Measurements from ENCODE around the gene CDK4. TPM values are rescaled to one million over a fixed set of nuclear protein-coding genes. Genes with fewer than 3 reads are reported as not detected.
A peak's percentile ranks its signal among the peaks of the same experiment; 100 is the strongest.

Gene CDK4
- total RNA-seq, 1 donor from 2014 or later: 257 TPM

- Histone ChIP-seq H3K4me3 (ENCODE audit: low read depth, low read length) (no peak overlapping the region), H3K27me3 (ENCODE audit: control insufficient read depth, insufficient read depth, low read length) (peaks cover 77% of the 10 kb centered on the region), H3K36me3 (ENCODE audit: control insufficient read depth, insufficient read depth, low read length) (no peaks in the 10 kb centered on the region)
- no peak for DNase-seq (ENCODE audit: low read depth)
- TF ChIP-seq, protein P1, sequence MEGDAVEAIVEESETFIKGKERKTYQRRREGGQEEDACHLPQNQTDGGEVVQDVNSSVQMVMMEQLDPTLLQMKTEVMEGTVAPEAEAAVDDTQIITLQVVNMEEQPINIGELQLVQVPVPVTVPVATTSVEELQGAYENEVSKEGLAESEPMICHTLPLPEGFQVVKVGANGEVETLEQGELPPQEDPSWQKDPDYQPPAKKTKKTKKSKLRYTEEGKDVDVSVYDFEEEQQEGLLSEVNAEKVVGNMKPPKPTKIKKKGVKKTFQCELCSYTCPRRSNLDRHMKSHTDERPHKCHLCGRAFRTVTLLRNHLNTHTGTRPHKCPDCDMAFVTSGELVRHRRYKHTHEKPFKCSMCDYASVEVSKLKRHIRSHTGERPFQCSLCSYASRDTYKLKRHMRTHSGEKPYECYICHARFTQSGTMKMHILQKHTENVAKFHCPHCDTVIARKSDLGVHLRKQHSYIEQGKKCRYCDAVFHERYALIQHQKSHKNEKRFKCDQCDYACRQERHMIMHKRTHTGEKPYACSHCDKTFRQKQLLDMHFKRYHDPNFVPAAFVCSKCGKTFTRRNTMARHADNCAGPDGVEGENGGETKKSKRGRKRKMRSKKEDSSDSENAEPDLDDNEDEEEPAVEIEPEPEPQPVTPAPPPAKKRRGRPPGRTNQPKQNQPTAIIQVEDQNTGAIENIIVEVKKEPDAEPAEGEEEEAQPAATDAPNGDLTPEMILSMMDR (IDR thresholded peaks at IDR 0.05; ENCODE audit: insufficient read depth, low read length, poor library complexity, severe bottlenecking): no peak
Measured at GRCh38 chr12:57730336-57731067, 21.6 kb downstream of the CDK4 start.

DNA sequence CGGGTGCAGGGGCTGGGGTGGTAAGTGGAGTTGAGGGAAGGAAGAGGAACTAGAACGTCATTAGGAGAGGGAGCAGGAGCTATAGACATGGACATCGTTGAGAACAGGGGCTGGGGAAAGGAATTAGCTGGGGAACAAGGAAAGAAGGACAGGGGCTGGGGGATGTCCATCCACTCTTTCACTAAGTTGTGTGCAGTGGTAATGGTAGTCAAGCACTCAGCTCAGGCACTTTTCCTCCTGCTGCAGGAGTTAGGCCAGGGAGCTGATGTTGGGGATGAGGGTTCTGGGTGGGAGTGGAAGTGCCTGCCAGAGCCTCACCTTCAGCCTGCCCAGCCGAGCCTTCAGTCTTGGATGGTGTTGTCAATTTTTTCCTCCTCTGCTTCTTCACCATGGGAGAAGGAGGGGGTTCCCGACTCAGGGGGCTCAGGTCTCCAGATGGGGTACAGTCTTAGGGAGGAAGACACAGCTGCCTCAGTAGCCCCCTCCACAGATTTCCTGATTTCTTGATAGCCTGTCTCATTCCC is 22.7 kb downstream of the CDK4 start:
- Histone ChIP-seq H3K4me3 (ENCODE audit: low read depth, low read length) (no peak overlapping the region), H3K27me3 (ENCODE audit: control insufficient read depth, insufficient read depth, low read length) (peaks cover 70% of the 10 kb centered on the region), H3K36me3 (ENCODE audit: control insufficient read depth, insufficient read depth, low read length) (no peaks in the 10 kb centered on the region)
- no peak for DNase-seq (ENCODE audit: low read depth)
- TF ChIP-seq, protein P1 (IDR thresholded peaks at IDR 0.05; ENCODE audit: insufficient read depth, low read length, poor library complexity, severe bottlenecking): no peak

- no peaks in the 10 kb centered on the region for H3K36me3 ChIP-seq (ENCODE audit: control insufficient read depth, insufficient read depth, low read length)
- no peak for DNase-seq (ENCODE audit: low read depth)
- H3K4me3 ChIP-seq (ENCODE audit: low read depth, low read length): no peak overlapping the region
- TF ChIP-seq, protein P1 (IDR thresholded peaks at IDR 0.05; ENCODE audit: insufficient read depth, low read length, poor library complexity, severe bottlenecking): no peak
- H3K27me3 ChIP-seq (ENCODE audit: control insufficient read depth, insufficient read depth, low read length): peaks cover 60% of the 10 kb centered on the region
Measured at GRCh38 chr12:57727758-57728395, 24.2 kb downstream of the CDK4 start.

DNA sequence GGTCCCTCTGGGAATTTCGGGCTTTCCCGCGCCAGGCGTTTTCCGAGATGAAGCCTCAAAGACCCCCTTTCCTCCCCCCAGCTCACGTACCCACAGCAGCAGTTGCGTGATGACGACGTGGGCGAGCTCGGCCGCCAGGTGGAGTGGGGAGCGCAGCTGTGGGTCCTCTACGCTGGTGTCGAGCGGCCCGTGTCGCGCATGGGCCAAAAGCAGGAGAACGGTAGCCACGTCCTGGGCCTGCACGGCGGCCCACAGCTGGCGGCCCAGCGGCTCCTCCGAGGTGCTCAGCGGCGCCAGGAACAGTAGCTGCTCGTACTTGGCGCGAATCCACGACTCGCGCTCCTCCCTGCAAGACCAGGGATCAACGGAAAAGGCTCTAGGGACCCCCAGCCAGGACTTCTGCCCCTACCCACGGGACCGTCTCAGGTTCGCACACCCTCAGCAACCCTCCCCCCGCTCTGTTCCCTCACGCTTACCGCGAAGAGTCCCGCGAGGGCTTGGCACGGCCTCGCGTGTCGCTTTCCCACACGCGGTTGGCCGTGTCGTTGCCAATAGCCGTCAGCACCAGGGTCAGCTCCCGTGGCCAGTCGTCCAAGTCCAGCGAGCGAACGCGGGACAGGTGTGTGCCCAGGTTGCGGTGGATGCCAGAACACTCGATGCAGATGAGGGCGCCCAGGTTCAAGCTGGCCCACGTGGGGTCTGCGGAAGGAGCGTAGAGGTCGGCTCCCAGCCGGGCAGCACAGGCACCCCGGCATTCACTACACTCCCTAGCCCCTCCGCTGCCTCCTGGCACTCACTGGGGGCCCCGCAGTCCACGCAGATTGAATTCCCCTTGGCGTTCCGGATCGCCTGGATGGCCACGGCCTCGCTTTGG is 25.0 kb downstream of the CDK4 start:
- Histone ChIP-seq H3K4me3 (ENCODE audit: low read depth, low read length) (peak overlapping the region; percentile 57), H3K36me3 (ENCODE audit: control insufficient read depth, insufficient read depth, low read length) (no peaks in the 10 kb centered on the region), H3K27me3 (ENCODE audit: control insufficient read depth, insufficient read depth, low read length) (peaks cover 53% of the 10 kb centered on the region)
- DNase-seq (ENCODE audit: low read depth): no peak
- TF ChIP-seq, protein P1 (IDR thresholded peaks at IDR 0.05; ENCODE audit: insufficient read depth, low read length, poor library complexity, severe bottlenecking): peak; percentile 25

DNA sequence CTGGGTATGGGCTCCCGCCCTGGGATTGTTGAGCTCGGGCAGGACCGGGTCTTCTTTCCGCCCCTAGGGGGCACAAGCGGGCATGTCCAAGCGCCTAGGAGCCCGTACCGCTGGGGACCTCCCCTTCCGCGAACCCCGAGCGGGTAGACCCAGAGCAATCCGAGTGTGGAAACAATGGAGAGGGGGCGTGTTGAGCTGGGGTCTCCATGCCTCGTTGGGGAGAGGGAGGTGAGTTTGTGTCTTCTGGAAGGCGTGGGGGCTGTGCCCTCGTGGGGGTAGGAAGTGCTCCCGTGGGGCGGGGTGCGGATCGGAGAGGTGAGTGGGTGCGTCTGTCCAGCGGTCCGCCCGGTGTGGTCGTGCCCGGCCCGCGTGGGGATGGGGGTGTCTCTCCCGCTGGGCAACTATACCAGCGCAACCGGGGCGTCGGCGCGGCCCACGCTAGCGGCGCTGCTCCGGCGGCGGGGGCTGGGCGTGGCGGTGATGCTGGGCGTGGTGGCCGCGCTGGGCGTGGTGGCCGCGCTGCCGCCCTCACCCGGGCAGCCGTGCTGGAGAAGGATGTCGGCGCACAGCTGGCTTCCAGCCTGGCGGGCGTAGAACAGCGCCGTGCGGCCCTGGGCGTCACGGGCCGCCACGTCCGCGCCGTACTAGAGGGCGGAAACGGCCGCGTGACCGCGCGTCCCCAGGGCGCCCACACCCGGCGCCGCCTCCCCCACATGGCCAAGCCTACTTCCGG is 25.8 kb downstream of the CDK4 start:
- Histone ChIP-seq H3K4me3 (ENCODE audit: low read depth, low read length) (peak overlapping the region; percentile 57), H3K27me3 (ENCODE audit: control insufficient read depth, insufficient read depth, low read length) (peaks cover 48% of the 10 kb centered on the region), H3K36me3 (ENCODE audit: control insufficient read depth, insufficient read depth, low read length) (no peaks in the 10 kb centered on the region)
- TF ChIP-seq, protein P1 (IDR thresholded peaks at IDR 0.05; ENCODE audit: insufficient read depth, low read length, poor library complexity, severe bottlenecking): peak; percentile 90
- DNase-seq (ENCODE audit: low read depth): peak; percentile 26

Measured in kidney epithelial cell (primary cell).